Panc1 (cell line): ENCODE results near the gene ETFBKMT.

Experiments
- CTCF ChIP-seq: fragments of 450-650 bp; IDR thresholded peaks from 2 replicates; pipeline ENCODE4 v1.5.1; 2017; ENCODE audit warnings: mild to moderate bottlenecking
- POLR2AphosphoS5 ChIP-seq: IDR thresholded peaks from 2 replicates; pipeline ENCODE4 v1.6.1; 2012; ENCODE audit warnings: mild to moderate bottlenecking, low read depth, low read length, moderate library complexity
- TCF7L2 ChIP-seq: IDR thresholded peaks from 2 replicates; pipeline ENCODE4 v1.6.1; 2011; ENCODE audit warnings: mild to moderate bottlenecking, low read depth, low read length, inconsistent platforms
- TF ChIP-seq, protein P1 (sequence below), 2 experiments: IDR thresholded peaks; 2 replicates each; pipeline ENCODE4 v1.6.1; 2011 to 2012; ENCODE audit warnings: low read depth in 2 of 2, control low read depth in 1 of 2, low read length in 1 of 2, mild to moderate bottlenecking in 1 of 2, moderate library complexity in 1 of 2; ENCODE audit not compliant: insufficient read depth in 1 of 2

DNA sequence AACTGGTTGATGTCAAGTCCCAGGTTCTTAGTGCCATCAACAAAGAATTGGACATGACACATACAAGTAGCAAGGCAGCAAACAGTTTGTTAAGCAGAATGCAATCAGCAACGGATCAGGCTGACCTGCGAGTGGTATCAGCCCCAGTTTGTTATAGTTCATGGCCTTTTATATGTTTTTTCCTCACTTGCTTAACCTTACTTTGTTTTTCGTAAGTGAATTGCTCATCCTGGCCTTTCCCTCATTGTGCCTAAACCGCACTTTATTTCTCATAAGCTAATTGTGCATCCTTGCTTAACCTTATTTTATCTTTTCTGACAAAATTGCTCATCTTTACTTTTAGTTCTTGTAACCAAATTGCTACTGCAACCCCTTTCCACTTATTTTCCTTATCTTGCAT lies 4.1 kb downstream of the ETFBKMT start:
- TF ChIP-seq CTCF (no peak), POLR2AphosphoS5 (no peak), TCF7L2 (no peak)
- TF ChIP-seq, protein P1, sequence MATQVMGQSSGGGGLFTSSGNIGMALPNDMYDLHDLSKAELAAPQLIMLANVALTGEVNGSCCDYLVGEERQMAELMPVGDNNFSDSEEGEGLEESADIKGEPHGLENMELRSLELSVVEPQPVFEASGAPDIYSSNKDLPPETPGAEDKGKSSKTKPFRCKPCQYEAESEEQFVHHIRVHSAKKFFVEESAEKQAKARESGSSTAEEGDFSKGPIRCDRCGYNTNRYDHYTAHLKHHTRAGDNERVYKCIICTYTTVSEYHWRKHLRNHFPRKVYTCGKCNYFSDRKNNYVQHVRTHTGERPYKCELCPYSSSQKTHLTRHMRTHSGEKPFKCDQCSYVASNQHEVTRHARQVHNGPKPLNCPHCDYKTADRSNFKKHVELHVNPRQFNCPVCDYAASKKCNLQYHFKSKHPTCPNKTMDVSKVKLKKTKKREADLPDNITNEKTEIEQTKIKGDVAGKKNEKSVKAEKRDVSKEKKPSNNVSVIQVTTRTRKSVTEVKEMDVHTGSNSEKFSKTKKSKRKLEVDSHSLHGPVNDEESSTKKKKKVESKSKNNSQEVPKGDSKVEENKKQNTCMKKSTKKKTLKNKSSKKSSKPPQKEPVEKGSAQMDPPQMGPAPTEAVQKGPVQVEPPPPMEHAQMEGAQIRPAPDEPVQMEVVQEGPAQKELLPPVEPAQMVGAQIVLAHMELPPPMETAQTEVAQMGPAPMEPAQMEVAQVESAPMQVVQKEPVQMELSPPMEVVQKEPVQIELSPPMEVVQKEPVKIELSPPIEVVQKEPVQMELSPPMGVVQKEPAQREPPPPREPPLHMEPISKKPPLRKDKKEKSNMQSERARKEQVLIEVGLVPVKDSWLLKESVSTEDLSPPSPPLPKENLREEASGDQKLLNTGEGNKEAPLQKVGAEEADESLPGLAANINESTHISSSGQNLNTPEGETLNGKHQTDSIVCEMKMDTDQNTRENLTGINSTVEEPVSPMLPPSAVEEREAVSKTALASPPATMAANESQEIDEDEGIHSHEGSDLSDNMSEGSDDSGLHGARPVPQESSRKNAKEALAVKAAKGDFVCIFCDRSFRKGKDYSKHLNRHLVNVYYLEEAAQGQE (IDR thresholded peaks at IDR 0.05; ENCODE audit: insufficient read depth in 1 of 2, low read depth in 2 of 2, low read length in 1 of 2) = no peak
